Measurements from ENCODE around the gene ZSCAN23. TPM values are rescaled to one million over a fixed set of nuclear protein-coding genes. Genes with fewer than 3 reads are reported as not detected.

The ZSCAN23 gene
- total and polyA plus RNA-seq, 2 donors (not counting 1 experiment from before 2014, with no cell fraction given): 3.8 to 5.1 TPM

DNA sequence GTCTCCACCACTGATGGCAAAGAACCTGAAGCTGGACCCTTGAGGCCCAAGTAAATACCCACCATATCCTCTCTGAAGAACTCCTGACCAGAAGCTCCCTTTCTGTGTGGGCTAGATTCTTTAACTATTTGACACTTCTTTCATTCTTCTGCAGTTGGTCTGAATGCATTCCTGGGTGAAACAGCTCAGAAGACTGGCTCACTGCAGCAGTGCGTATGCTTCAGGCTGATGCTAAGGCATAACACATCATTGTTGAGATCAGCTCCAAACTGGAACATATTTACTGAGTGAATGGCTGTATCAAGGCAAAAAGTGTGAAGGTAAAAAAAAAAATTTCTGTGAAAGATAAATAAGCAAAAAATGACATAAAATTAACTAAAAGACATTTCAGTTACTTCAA, 19.7 kb downstream of the ZSCAN23 start:
- Histone ChIP-seq H3K79me2 (ENCODE audit: control insufficient read depth, insufficient read depth, low read length) (no peaks in the 10 kb centered on the region), H4K20me1 (ENCODE audit: control insufficient read depth, extremely low read depth, insufficient read depth, low read length) (no peaks in the 10 kb centered on the region)
- no peak for TF ChIP-seq EZH2 (IDR thresholded peaks at IDR 0.05; ENCODE audit: low read length, missing control alignments)
- TF ChIP-seq, protein P1, sequence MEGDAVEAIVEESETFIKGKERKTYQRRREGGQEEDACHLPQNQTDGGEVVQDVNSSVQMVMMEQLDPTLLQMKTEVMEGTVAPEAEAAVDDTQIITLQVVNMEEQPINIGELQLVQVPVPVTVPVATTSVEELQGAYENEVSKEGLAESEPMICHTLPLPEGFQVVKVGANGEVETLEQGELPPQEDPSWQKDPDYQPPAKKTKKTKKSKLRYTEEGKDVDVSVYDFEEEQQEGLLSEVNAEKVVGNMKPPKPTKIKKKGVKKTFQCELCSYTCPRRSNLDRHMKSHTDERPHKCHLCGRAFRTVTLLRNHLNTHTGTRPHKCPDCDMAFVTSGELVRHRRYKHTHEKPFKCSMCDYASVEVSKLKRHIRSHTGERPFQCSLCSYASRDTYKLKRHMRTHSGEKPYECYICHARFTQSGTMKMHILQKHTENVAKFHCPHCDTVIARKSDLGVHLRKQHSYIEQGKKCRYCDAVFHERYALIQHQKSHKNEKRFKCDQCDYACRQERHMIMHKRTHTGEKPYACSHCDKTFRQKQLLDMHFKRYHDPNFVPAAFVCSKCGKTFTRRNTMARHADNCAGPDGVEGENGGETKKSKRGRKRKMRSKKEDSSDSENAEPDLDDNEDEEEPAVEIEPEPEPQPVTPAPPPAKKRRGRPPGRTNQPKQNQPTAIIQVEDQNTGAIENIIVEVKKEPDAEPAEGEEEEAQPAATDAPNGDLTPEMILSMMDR (conservative IDR thresholded peaks at IDR 0.05 in 1 of 2, IDR thresholded peaks at IDR 0.05 in 1 of 2; ENCODE audit: low read depth in 1 of 2, low read length in 2 of 2): no peak

DNA sequence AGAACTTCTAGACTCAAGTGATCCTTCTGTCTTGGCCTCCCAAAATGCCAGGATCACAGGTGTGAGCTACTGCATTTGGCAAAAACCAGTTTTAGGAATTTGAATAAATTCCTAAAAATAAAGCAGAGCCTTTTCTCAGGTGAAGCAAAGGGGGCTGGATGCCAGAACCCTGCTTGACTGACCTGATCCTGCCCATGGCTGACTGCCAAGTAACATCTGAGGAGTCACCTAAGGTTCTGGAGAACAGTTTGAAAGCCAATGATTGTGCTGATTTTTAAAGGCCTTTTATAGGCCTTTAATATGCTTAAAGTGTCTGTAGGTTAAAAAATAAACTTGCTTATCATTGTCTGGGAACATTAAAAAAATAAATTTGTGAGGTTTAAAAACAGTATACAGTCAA, 29.6 kb downstream of the ZSCAN23 start:
- TF ChIP-seq EZH2 (IDR thresholded peaks at IDR 0.05; ENCODE audit: low read length, missing control alignments): no peak
- TF ChIP-seq, protein P1 (conservative IDR thresholded peaks at IDR 0.05 in 1 of 2, IDR thresholded peaks at IDR 0.05 in 1 of 2; ENCODE audit: low read depth in 1 of 2, low read length in 2 of 2): no peak
- Histone ChIP-seq H3K27me3 (ENCODE audit: control insufficient read depth, insufficient read depth, low read length) (no peaks in the 10 kb centered on the region), H3K36me3 (ENCODE audit: control insufficient read depth, insufficient read depth, low read length) (no peaks in the 10 kb centered on the region), H4K20me1 (ENCODE audit: control insufficient read depth, extremely low read depth, insufficient read depth, low read length) (no peaks in the 10 kb centered on the region), H3K9ac (ENCODE audit: insufficient read depth, low read length) (no peak overlapping the region), H3K27ac (ENCODE audit: insufficient read depth, low read length) (no peak overlapping the region), H3K4me2 (ENCODE audit: extremely low read depth, insufficient read depth, low read length) (no peak overlapping the region), H2AFZ (ENCODE audit: low read length) (no peak overlapping the region), H3K79me2 (ENCODE audit: control insufficient read depth, insufficient read depth, low read length) (no peaks in the 10 kb centered on the region), H3K9me3 (ENCODE audit: control insufficient read depth, insufficient read depth, low read depth, low read length) (no peaks in the 10 kb centered on the region), H3K4me3 (replicated peaks in 1 of 4; ENCODE audit: control extremely low read depth in 1 of 4, insufficient read depth in 1 of 4, low read depth in 3 of 4, low read length in 4 of 4) (no peak overlapping the region), H3K4me1 (ENCODE audit: control insufficient read depth, extremely low read depth, insufficient read depth, low read length) (no peaks in the 10 kb centered on the region)
- no peak for DNase-seq (ENCODE audit: low read depth in 2 of 2)

More for the DNA sequence above, 19.7 kb downstream of the ZSCAN23 start:
- Histone ChIP-seq H3K4me2 (ENCODE audit: extremely low read depth, insufficient read depth, low read length) (no peak overlapping the region), H3K9ac (ENCODE audit: insufficient read depth, low read length) (no peak overlapping the region), H3K4me1 (ENCODE audit: control insufficient read depth, extremely low read depth, insufficient read depth, low read length) (no peaks in the 10 kb centered on the region), H3K36me3 (ENCODE audit: control insufficient read depth, insufficient read depth, low read length) (no peaks in the 10 kb centered on the region), H3K9me3 (ENCODE audit: control insufficient read depth, insufficient read depth, low read depth, low read length) (no peaks in the 10 kb centered on the region), H2AFZ (ENCODE audit: low read length) (no peak overlapping the region), H3K4me3 (replicated peaks in 1 of 4; ENCODE audit: control extremely low read depth in 1 of 4, insufficient read depth in 1 of 4, low read depth in 3 of 4, low read length in 4 of 4) (no peak overlapping the region), H3K27me3 (ENCODE audit: control insufficient read depth, insufficient read depth, low read length) (no peaks in the 10 kb centered on the region), H3K27ac (ENCODE audit: insufficient read depth, low read length) (no peak overlapping the region)
- DNase-seq (ENCODE audit: low read depth in 2 of 2): no peak

DNA sequence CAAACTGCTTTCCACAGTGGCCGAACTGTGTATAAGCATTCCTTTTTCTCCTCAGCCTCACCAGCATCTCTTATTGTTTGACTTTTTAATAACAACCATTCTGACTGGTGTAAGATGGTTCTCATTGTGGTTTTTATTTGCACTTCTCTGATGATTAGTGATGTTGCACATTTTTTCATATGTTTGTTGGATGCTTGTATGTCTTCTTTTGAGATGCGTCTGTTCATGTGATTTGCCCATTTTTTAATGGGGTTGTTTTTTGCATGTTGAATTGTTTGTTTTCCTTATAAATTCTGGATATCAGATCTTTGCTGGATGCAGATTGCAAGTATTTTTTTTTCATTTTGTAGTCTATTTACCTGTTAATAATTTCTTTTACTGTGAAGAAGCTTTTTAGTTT, 32.5 kb downstream of the ZSCAN23 start:
- H4K20me1 ChIP-seq (ENCODE audit: control insufficient read depth, extremely low read depth, insufficient read depth, low read length): no peaks in the 10 kb centered on the region
- H2AFZ ChIP-seq (ENCODE audit: low read length): no peak overlapping the region
- no peak for DNase-seq (ENCODE audit: low read depth in 2 of 2)
- H3K4me1 ChIP-seq (ENCODE audit: control insufficient read depth, extremely low read depth, insufficient read depth, low read length): no peaks in the 10 kb centered on the region
- no peak overlapping the region for H3K9ac ChIP-seq (ENCODE audit: insufficient read depth, low read length)
- H3K27ac ChIP-seq (ENCODE audit: insufficient read depth, low read length): no peak overlapping the region
- no peaks in the 10 kb centered on the region for H3K27me3 ChIP-seq (ENCODE audit: control insufficient read depth, insufficient read depth, low read length)
- no peak overlapping the region for H3K4me3 ChIP-seq (replicated peaks in 1 of 4; ENCODE audit: control extremely low read depth in 1 of 4, insufficient read depth in 1 of 4, low read depth in 3 of 4, low read length in 4 of 4)
- TF ChIP-seq EZH2 (IDR thresholded peaks at IDR 0.05; ENCODE audit: low read length, missing control alignments): no peak
- TF ChIP-seq, protein P1 (conservative IDR thresholded peaks at IDR 0.05 in 1 of 2, IDR thresholded peaks at IDR 0.05 in 1 of 2; ENCODE audit: low read depth in 1 of 2, low read length in 2 of 2): no peak
- no peaks in the 10 kb centered on the region for H3K79me2 ChIP-seq (ENCODE audit: control insufficient read depth, insufficient read depth, low read length)
- H3K9me3 ChIP-seq (ENCODE audit: control insufficient read depth, insufficient read depth, low read depth, low read length): no peaks in the 10 kb centered on the region
- H3K36me3 ChIP-seq (ENCODE audit: control insufficient read depth, insufficient read depth, low read length): no peaks in the 10 kb centered on the region
- H3K4me2 ChIP-seq (ENCODE audit: extremely low read depth, insufficient read depth, low read length): no peak overlapping the region
